Psoas muscle (tissue), 8 donors: Measurements from ENCODE around the gene LOXHD1. TPM values are rescaled to one million over a fixed set of nuclear protein-coding genes. Genes with fewer than 3 reads are reported as not detected.

Experiments used
- ATAC-seq, 4 donors: fragments of 200-7000 bp; cut with Tn5 transposase; one replicate each; pipeline ENCODE4 v1.9.1; 2020; ENCODE audit warnings: moderate library complexity in 3 of 4, mild to moderate bottlenecking in 2 of 4
- DNase-seq, 2 donors: peaks; one replicate each; pipeline ENCODE4 v3.0.0-alpha.2; 2020
- H3K27ac ChIP-seq: fragments of 200-600 bp; one replicate; pipeline ENCODE4 v1.8.0; 2022
- H3K27me3 ChIP-seq, 3 donors: fragments of 200-600 bp in 1 of 3; one replicate each; pipeline versions ENCODE4 v1.6.1 to v1.8.0; 2013 to 2022; ENCODE audit warnings: low read length in 2 of 3, mild to moderate bottlenecking in 2 of 3, moderate library complexity in 1 of 3; ENCODE audit not compliant: insufficient read depth in 3 of 3
- H3K36me3 ChIP-seq, 2 donors: fragments of 200-600 bp in 1 of 2; one replicate each; pipeline versions ENCODE4 v1.6.1 to v1.8.0; 2013 to 2022; ENCODE audit warnings: low read depth in 1 of 2, mild to moderate bottlenecking in 1 of 2, moderate library complexity in 1 of 2; ENCODE audit not compliant: insufficient read depth in 1 of 2
- H3K4me1 ChIP-seq: fragments of 200-600 bp; one replicate; pipeline ENCODE4 v1.8.0; 2022
- H3K4me3 ChIP-seq: fragments of 200-600 bp; one replicate; pipeline ENCODE4 v1.8.0; 2022; ENCODE audit warnings: mild to moderate bottlenecking
- H3K9me3 ChIP-seq: fragments of 200-600 bp; one replicate; pipeline ENCODE4 v1.8.0; 2022
- CTCF ChIP-seq: fragments of 200-600 bp; IDR thresholded peaks from one replicate; pipeline ENCODE4 v1.8.0; 2022; ENCODE audit warnings: antibody characterized with exemption
- WGBS, 3 donors: extraction: QIAGEN DNeasy Blood & Tissue Kit; methylation state at CpG; one replicate each; pipeline versions ENCODE4 v1.1.6 to v1.1.7; 2013; 5-methylcytosine and 5-hydroxymethylcytosine counted together
- intact Hi-C, 2 donors: fragments of 100-400 bp; cut with DNase I; formaldehyde crosslinking; loops; one replicate each; pipeline versions ENCODE4 v1.11.0 to v1.14.2; 2022
- polyA plus RNA-seq, 3 donors: library from polyadenylated mRNA; stranded (reverse); fragments of 200-250 nt; gene quantifications; one replicate each; pipeline ENCODE4 v1.2.3, GENCODE V29; 2013
- total RNA-seq, 4 donors: library from RNA; stranded (reverse); fragmentation: NEBNext Ultra II Directional in 2 of 4; extraction: Animal tissue kit (Norgen Biotek cat#: 25700) in 2 of 4; gene quantifications; one replicate each; pipeline versions ENCODE4 v1.2.1 to v1.2.4, GENCODE V29; 2021 to 2023
- donor health status: healthy with polysubstance abuse.
- donor health status: DM: no; HTN: no; CAD: no; lungs with moderate emphysema.
- donor health status: Bipolar disorder and iron deficiency.
- donor health status: healthy.
- donor health status: DM: yes; HTN: yes; CAD: no.
- donor health status: DM: no; HTN: no; CAD: no.
- donor health status: DM: no; HTN: no; CAD: no.
- donor health status: DM: yes; HTN: yes; CAD: no.

The LOXHD1 gene
- total and polyA plus RNA-seq, 7 donors: 0.06 to 0.34 (median 0.12) TPM; not detected in 1

GRCh38 chr18:46536215-46536874, 120.7 kb downstream of the LOXHD1 start:
- H3K27me3 ChIP-seq: peaks cover 0 to 2% (median 0%) of the 10 kb centered on the region in 3 donors
- H3K27ac ChIP-seq: no peak overlapping the region
- DNase-seq (no peak), ATAC-seq (no peak)
- H3K4me1 ChIP-seq: no peaks in the 10 kb centered on the region
- H3K36me3 ChIP-seq: no peaks in the 10 kb centered on the region
- intact Hi-C loops: no loop called here
- 84 to 88% (median 86%) methylated on average over 11 of the region's 11 CpGs for WGBS, 3 donors
- H3K9me3 ChIP-seq: no peaks in the 10 kb centered on the region
- no peak overlapping the region for H3K4me3 ChIP-seq
- TF ChIP-seq CTCF: no peak

- Histone ChIP-seq H3K27ac (no peak overlapping the region), H3K9me3 (no peaks in the 10 kb centered on the region), H3K36me3 (no peaks in the 10 kb centered on the region), H3K4me1 (no peaks in the 10 kb centered on the region), H3K4me3 (no peak overlapping the region), H3K27me3 (no peaks in the 10 kb centered on the region)
- intact Hi-C loops: no loop called here
- ATAC-seq (no peak), DNase-seq (no peak)
- 69 to 78% (median 74%) methylated on average over 2 of the region's 2 CpGs for WGBS, 3 donors
- no peak for TF ChIP-seq CTCF
These were observed 125.5 kb downstream of the LOXHD1 start for GRCh38 chr18:46531482-46531881.

- no peak for TF ChIP-seq CTCF
- H3K4me1 ChIP-seq: no peaks in the 10 kb centered on the region
- 90 to 100% (median 97%) methylated on average over 3 of the region's 3 CpGs for WGBS, 3 donors
- no peaks in the 10 kb centered on the region for H3K27me3 ChIP-seq
- no peaks in the 10 kb centered on the region for H3K9me3 ChIP-seq
- ATAC-seq: no peak
- intact Hi-C loops: no loop called here
- H3K27ac ChIP-seq: no peak overlapping the region
- DNase-seq: no peak
- no peaks in the 10 kb centered on the region for H3K36me3 ChIP-seq
- H3K4me3 ChIP-seq: no peak overlapping the region
These were observed 129.0 kb downstream of the LOXHD1 start for GRCh38 chr18:46528037-46528436.

- Histone ChIP-seq H3K27ac (no peak overlapping the region), H3K36me3 (no peaks in the 10 kb centered on the region), H3K9me3 (no peaks in the 10 kb centered on the region), H3K4me1 (no peaks in the 10 kb centered on the region), H3K27me3 (no peaks in the 10 kb centered on the region), H3K4me3 (no peak overlapping the region)
- TF ChIP-seq CTCF: no peak
- 85 to 88% (median 88%) methylated on average over 7 of the region's 7 CpGs for WGBS, 3 donors
- intact Hi-C loops: loop anchor here (5.0 to 10.0 kb wide), 2 partner anchors 238 to 375 kb away; no protein-coding TSS in a partner anchor
- no peak for DNase-seq
- ATAC-seq: no peak
These were observed 137.2 kb downstream of the LOXHD1 start for GRCh38 chr18:46519870-46520269.

GRCh38 chr18:46518438-46518837, 138.6 kb downstream of the LOXHD1 start:
- Histone ChIP-seq H3K9me3 (no peaks in the 10 kb centered on the region), H3K4me1 (no peaks in the 10 kb centered on the region), H3K27me3 (no peaks in the 10 kb centered on the region), H3K4me3 (no peak overlapping the region), H3K27ac (no peak overlapping the region), H3K36me3 (no peaks in the 10 kb centered on the region)
- intact Hi-C loops: loop anchor here (1.0 to 10.0 kb wide), 3 partner anchors 236 to 374 kb away; no protein-coding TSS in a partner anchor
- 23 to 34% (median 23%) methylated on average over 6 of the region's 6 CpGs for WGBS, 3 donors
- peak; percentile 61 for TF ChIP-seq CTCF
- peak in 1 of 2 donors; percentile 65 for DNase-seq
- peak; percentile 93 to 97 (median 95) for ATAC-seq
